ENCODE results near the gene HELT.

DNA sequence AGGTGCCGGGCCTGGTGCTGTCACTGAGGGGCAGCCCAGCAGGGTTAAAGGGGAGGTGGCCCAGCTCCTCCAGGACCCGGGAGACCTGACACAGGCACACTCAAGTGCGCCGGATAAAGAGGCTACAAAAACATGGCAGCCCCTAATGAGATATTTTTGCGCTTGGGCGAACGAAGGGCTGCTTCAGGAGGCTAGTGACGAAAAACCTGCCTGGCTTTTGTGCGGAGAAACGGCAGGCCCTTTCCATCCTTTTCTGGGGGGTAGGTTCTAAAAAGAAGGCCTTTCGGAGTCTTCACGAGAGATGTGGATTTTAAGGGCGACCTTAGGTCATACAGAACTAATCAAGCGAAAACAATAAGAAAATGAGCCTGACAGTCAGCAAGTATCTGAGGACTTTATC is 35.5 kb downstream of the HELT start:
- TF ChIP-seq EZH2 (IDR thresholded peaks at IDR 0.05; ENCODE audit: borderline replicate concordance, low read depth, low read length, severe bottlenecking): no peak
- TF ChIP-seq, protein P1, sequence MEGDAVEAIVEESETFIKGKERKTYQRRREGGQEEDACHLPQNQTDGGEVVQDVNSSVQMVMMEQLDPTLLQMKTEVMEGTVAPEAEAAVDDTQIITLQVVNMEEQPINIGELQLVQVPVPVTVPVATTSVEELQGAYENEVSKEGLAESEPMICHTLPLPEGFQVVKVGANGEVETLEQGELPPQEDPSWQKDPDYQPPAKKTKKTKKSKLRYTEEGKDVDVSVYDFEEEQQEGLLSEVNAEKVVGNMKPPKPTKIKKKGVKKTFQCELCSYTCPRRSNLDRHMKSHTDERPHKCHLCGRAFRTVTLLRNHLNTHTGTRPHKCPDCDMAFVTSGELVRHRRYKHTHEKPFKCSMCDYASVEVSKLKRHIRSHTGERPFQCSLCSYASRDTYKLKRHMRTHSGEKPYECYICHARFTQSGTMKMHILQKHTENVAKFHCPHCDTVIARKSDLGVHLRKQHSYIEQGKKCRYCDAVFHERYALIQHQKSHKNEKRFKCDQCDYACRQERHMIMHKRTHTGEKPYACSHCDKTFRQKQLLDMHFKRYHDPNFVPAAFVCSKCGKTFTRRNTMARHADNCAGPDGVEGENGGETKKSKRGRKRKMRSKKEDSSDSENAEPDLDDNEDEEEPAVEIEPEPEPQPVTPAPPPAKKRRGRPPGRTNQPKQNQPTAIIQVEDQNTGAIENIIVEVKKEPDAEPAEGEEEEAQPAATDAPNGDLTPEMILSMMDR (IDR thresholded peaks at IDR 0.05; ENCODE audit: borderline replicate concordance, extremely low read depth, low read length, poor library complexity, severe bottlenecking): no peak

Data from DND-41 (cell line).